ENCODE results near the gene SUSD4. TPM values are rescaled to one million over a fixed set of nuclear protein-coding genes. Genes with fewer than 3 reads are reported as not detected.
A peak's percentile ranks its signal among the peaks of the same experiment; 100 is the strongest.

Gene SUSD4
- total RNA-seq, 1 donor from 2014 or later, result not detected

DNA sequence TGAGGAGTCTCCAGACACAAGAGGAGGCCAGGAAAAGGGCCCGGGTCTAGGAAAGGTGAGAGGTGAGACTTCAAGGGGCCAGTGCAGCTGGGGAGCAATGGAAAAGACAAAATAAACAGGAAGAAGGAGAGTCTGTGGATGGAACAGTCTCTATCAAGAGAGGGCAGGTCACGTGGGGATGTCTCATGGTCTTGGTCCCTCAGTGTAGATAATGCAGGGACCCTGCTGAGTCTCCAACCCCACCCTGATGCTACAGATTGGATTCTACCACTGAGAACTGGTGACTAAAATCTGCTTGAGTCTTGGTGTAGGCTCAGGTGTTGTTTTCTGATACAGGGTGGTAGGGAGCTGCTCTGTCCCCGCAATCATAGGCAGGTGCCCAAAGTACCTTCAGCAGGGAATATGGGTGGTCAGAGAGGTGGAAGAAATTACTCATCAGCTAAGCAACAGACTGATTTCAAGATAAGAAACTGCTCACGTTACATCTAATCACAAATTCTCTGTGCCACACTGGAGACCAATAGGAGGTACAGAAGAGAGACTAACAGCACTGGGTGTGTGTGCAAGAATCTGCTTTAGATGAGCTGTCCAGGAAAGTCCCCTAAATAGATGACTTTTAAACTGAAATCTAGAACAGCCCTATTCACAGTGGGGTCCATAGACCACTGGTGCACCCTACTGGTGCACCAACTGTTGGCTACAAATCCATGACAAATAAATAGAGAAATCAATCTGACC, 119.4 kb downstream of the SUSD4 start:
- H3K27me3 ChIP-seq, result no peaks in the 10 kb centered on the region
- no peak overlapping the region for H3K4me3 ChIP-seq
- peak in 1 of 3 experiments; percentile 22 for TF ChIP-seq CTCF (IDR thresholded peaks at IDR 0.05)
- intact Hi-C loops (cut with DNase I), result no loop called here
- no peak for DNase-seq (ENCODE audit: low spot score in 2 of 2)
- H3K27ac ChIP-seq, result no peak overlapping the region
- no peaks in the 10 kb centered on the region for H3K36me3 ChIP-seq
- H3K4me1 ChIP-seq, result no peaks in the 10 kb centered on the region
- H3K9me3 ChIP-seq, result no peaks in the 10 kb centered on the region

DNA sequence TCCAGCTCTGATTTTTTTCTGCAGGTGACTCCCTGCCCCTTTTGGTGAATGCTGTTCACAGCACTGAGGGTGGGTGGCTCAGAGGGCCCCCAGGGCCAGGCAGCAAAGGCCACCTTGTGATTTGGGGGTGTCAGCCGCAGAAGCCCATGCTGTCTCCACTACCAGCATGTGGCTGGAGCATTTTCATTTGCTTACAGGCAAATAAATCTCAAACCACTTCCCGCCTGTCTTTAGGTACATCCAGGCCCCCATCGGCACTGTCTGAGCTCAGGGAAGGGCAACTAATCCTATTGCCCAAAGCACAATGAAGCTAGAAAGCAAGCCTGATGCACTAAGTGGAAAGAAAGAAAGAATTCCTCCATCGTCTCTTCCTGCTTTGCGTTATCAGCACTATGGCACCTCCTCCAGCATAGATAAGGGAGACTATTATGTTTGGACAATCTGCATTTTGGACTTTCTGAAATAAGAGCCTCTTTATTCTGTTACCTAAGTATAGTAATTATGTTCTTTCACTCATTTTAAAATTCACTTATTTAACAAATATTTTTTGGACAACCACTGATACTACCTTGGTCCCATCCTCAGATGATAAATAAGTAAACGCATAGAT, 120.4 kb downstream of the SUSD4 start:
- no peak overlapping the region for H3K4me3 ChIP-seq
- no peaks in the 10 kb centered on the region for H3K36me3 ChIP-seq

GRCh38 chr1:223242971-223243370, 121.0 kb downstream of the SUSD4 start:
- H3K27ac ChIP-seq, result no peak overlapping the region
- no peak for DNase-seq (ENCODE audit: low spot score in 2 of 2)
- intact Hi-C loops (cut with DNase I), result no loop called here
- no peak overlapping the region for H3K4me3 ChIP-seq
- TF ChIP-seq CTCF (IDR thresholded peaks at IDR 0.05), result no peak
- H3K27me3 ChIP-seq, result no peaks in the 10 kb centered on the region
- H3K4me1 ChIP-seq, result no peaks in the 10 kb centered on the region
- no peaks in the 10 kb centered on the region for H3K36me3 ChIP-seq
- H3K9me3 ChIP-seq, result peaks cover 0 to 5% of the 10 kb centered on the region in 2 donors

More for the DNA sequence above, 120.4 kb downstream of the SUSD4 start:
- Histone ChIP-seq H3K4me1 (no peaks in the 10 kb centered on the region), H3K27ac (no peak overlapping the region), H3K9me3 (no peaks in the 10 kb centered on the region), H3K27me3 (no peaks in the 10 kb centered on the region)
- intact Hi-C loops (cut with DNase I), result no loop called here
- no peak for DNase-seq (ENCODE audit: low spot score in 2 of 2)
- TF ChIP-seq CTCF (IDR thresholded peaks at IDR 0.05), result no peak

GRCh38 chr1:223242382-223242955, 121.5 kb downstream of the SUSD4 start:
- Histone ChIP-seq H3K4me1 (no peaks in the 10 kb centered on the region), H3K9me3 (peaks cover 0 to 8% of the 10 kb centered on the region in 2 donors), H3K36me3 (no peaks in the 10 kb centered on the region), H3K27ac (no peak overlapping the region), H3K27me3 (no peaks in the 10 kb centered on the region), H3K4me3 (no peak overlapping the region)
- intact Hi-C loops (cut with DNase I), result no loop called here
- no peak for DNase-seq (ENCODE audit: low spot score in 2 of 2)
- TF ChIP-seq CTCF (IDR thresholded peaks at IDR 0.05), result no peak

- Histone ChIP-seq H3K9me3 (peaks cover 0 to 15% of the 10 kb centered on the region in 2 donors), H3K27me3 (no peaks in the 10 kb centered on the region), H3K36me3 (no peaks in the 10 kb centered on the region), H3K4me3 (no peak overlapping the region), H3K27ac (no peak overlapping the region), H3K4me1 (no peaks in the 10 kb centered on the region)
- DNase-seq (ENCODE audit: low spot score in 2 of 2), result no peak
- intact Hi-C loops (cut with DNase I), result no loop called here
- TF ChIP-seq CTCF (IDR thresholded peaks at IDR 0.05), result no peak
Measured at GRCh38 chr1:223240122-223240521, 123.9 kb downstream of the SUSD4 start.

Measured in ascending aorta (tissue), 2 donors.